Esophagus squamous epithelium (tissue), 5 donors: ENCODE measurements around the gene ZNF556. TPM values are rescaled to one million over a fixed set of nuclear protein-coding genes. Genes with fewer than 3 reads are reported as not detected.

Source experiments
- DNase-seq: peaks from one replicate; lab custom pipeline; 2025; lab: John Stamatoyannopoulos, UW
- H3K27ac ChIP-seq, 4 donors: fragments of 200-600 bp; sonication (generic); one replicate each; pipeline ENCODE4 v1.5.1; 2016 to 2019; ENCODE audit warnings: mild to moderate bottlenecking in 1 of 4
- H3K27me3 ChIP-seq, 4 donors: fragments of 200-600 bp; sonication (generic); 1 replicate in 3 of 4; 2 replicates in 1 of 4; pipeline versions ENCODE4 v1.5.1 to v1.6.0; 2017 to 2021; ENCODE audit warnings: antibody characterized with exemption in 1 of 4
- H3K36me3 ChIP-seq, 3 donors: fragments of 200-600 bp; sonication (generic); one replicate each; pipeline ENCODE4 v1.5.1; 2016 to 2019
- H3K4me1 ChIP-seq, 3 donors: fragments of 200-600 bp; sonication (generic); one replicate each; pipeline ENCODE4 v1.5.1; 2017 to 2019
- H3K4me3 ChIP-seq, 4 donors: fragments of 200-600 bp; sonication (generic); 1 replicate in 3 of 4; 2 replicates in 1 of 4; pipeline ENCODE4 v1.5.1; 2016 to 2019; ENCODE audit warnings: mild to moderate bottlenecking in 2 of 4, moderate library complexity in 1 of 4
- H3K9me3 ChIP-seq, 3 donors: fragments of 200-600 bp; sonication (generic); one replicate each; pipeline ENCODE4 v1.5.1; 2016 to 2019
- CTCF ChIP-seq, 6 experiments: fragments of 450-650 bp in 4 of 6; fragments of 200-600 bp in 2 of 6; sonication (generic) in 2 of 6; IDR thresholded peaks; one replicate each; pipeline ENCODE4 v1.5.1; 2016 to 2019; ENCODE audit warnings: antibody characterized with exemption in 6 of 6, mild to moderate bottlenecking in 4 of 6, moderate library complexity in 4 of 6
- POLR2A ChIP-seq, 4 donors: fragments of 450-650 bp; IDR thresholded peaks; one replicate each; pipeline ENCODE4 v1.6.1; 2017; ENCODE audit warnings: antibody characterized with exemption in 4 of 4, mild to moderate bottlenecking in 4 of 4, moderate library complexity in 3 of 4
- WGBS, 2 donors: methylation state at CpG; one replicate each; pipeline ENCODE4 v1.1.5; 2018; 5-methylcytosine and 5-hydroxymethylcytosine counted together
- intact Hi-C: fragments of 100-400 bp; cut with DNase I; formaldehyde crosslinking; loops from one replicate; pipeline ENCODE4 v1.15.0; 2022
- total RNA-seq, 4 donors: library from RNA; depleted of rRNA; stranded (reverse); fragments of >200 nt; gene quantifications; one replicate each; pipeline ENCODE4 v1.1.0, GENCODE V29; 2016
- donor health status: DM: yes; HTN: yes; CAD: no.

The ZNF556 gene
- total RNA-seq, 4 donors from 2014 or later = 0.79 to 5.8 (median 2.5) TPM

- intact Hi-C loops = no loop called here
- 27 to 33% methylated on average over 5 of the region's 5 CpGs for WGBS, 2 donors
- TF ChIP-seq POLR2A (IDR thresholded peaks at IDR 0.05) (no peak), CTCF (IDR thresholded peaks at IDR 0.05) (peak in 4 of 6 experiments; percentile 8 to 54 (median 26))
- peaks cover 3 to 35% (median 5%) of the 10 kb centered on the region in 3 donors for H3K36me3 ChIP-seq
- H3K27ac ChIP-seq = peak overlapping the region in 3 of 4 donors; percentile 32 to 66 (median 35)
- peaks cover 0 to 8% (median 1%) of the 10 kb centered on the region in 3 donors for H3K9me3 ChIP-seq
- H3K4me3 ChIP-seq = no peak overlapping the region
- H3K4me1 ChIP-seq = peaks cover 0 to 19% (median 4%) of the 10 kb centered on the region in 3 donors
- DNase-seq = no peak
- no peaks in the 10 kb centered on the region for H3K27me3 ChIP-seq
Measured at GRCh38 chr19:2922987-2923386, 55.9 kb downstream of the ZNF556 start.

- H3K4me1 ChIP-seq = peaks cover 0 to 19% (median 4%) of the 10 kb centered on the region in 3 donors
- WGBS, 2 donors = 25 to 29% methylated on average over 4 of the region's 4 CpGs
- H3K27ac ChIP-seq = peak overlapping the region in 3 of 4 donors; percentile 32 to 66 (median 35)
- intact Hi-C loops = no loop called here
- H3K36me3 ChIP-seq = peaks cover 0 to 30% (median 0%) of the 10 kb centered on the region in 3 donors
- H3K9me3 ChIP-seq = peaks cover 0 to 4% (median 0%) of the 10 kb centered on the region in 3 donors
- no peak for TF ChIP-seq POLR2A (IDR thresholded peaks at IDR 0.05)
- no peak for TF ChIP-seq CTCF (IDR thresholded peaks at IDR 0.05)
- DNase-seq = no peak
- no peaks in the 10 kb centered on the region for H3K27me3 ChIP-seq
- no peak overlapping the region for H3K4me3 ChIP-seq
Measured at GRCh38 chr19:2923510-2923909, 56.4 kb downstream of the ZNF556 start.

GRCh38 chr19:2926341-2927031, 59.4 kb downstream of the ZNF556 start:
- TF ChIP-seq CTCF (IDR thresholded peaks at IDR 0.05) (no peak), POLR2A (IDR thresholded peaks at IDR 0.05) (no peak)
- WGBS, 2 donors = 93 to 94% methylated on average over 9 to 12 of the region's 53 CpGs
- Histone ChIP-seq H3K27me3 (no peaks in the 10 kb centered on the region), H3K9me3 (peaks cover 0 to 11% (median 5%) of the 10 kb centered on the region in 3 donors), H3K4me3 (no peak overlapping the region), H3K27ac (no peak overlapping the region), H3K4me1 (peaks cover 0 to 19% (median 4%) of the 10 kb centered on the region in 3 donors), H3K36me3 (peaks cover 0 to 17% (median 0%) of the 10 kb centered on the region in 3 donors)
- no peak for DNase-seq
- intact Hi-C loops = no loop called here

- WGBS, 2 donors = 90 to 94% methylated on average over 9 to 11 of the region's 18 CpGs
- peaks cover 0 to 16% (median 5%) of the 10 kb centered on the region in 3 donors for H3K9me3 ChIP-seq
- no peak for TF ChIP-seq CTCF (IDR thresholded peaks at IDR 0.05)
- no peak for TF ChIP-seq POLR2A (IDR thresholded peaks at IDR 0.05)
- H3K4me1 ChIP-seq = peaks cover 0 to 19% (median 4%) of the 10 kb centered on the region in 3 donors
- H3K4me3 ChIP-seq = no peak overlapping the region
- no peak for DNase-seq
- no peaks in the 10 kb centered on the region for H3K27me3 ChIP-seq
- H3K36me3 ChIP-seq = peaks cover 0 to 20% (median 0%) of the 10 kb centered on the region in 3 donors
- intact Hi-C loops = no loop called here
- no peak overlapping the region for H3K27ac ChIP-seq
Measured at GRCh38 chr19:2927032-2927430, 59.9 kb downstream of the ZNF556 start.

Other genes with a start within 250 kb of the ZNF556 start
- gene GNG7, start 164.6 kb upstream of the ZNF556 start, total RNA-seq = 1 to 10 TPM in 3 of 4 donors, under 1 TPM in 1; 0.57 to 3.8 (median 1.6) TPM
- 1 to 10 TPM in 2 of 4 donors, under 1 TPM in 2; 0.61 to 2.2 (median 1.4) TPM for gene DIRAS1, start 146.0 kb upstream of the ZNF556 start, total RNA-seq
- 10 to 100 TPM; 14.8 to 22.1 (median 20.7) TPM for gene SLC39A3, start 127.3 kb upstream of the ZNF556 start, total RNA-seq
- 10 to 100 TPM; 30.6 to 45.0 (median 42.8) TPM for gene SGTA, start 84.1 kb upstream of the ZNF556 start, total RNA-seq
- 10 to 100 TPM; 57.8 to 88.6 (median 74.7) TPM for gene THOP1, start 81.8 kb upstream of the ZNF556 start, total RNA-seq
- gene ZNF554, start 47.5 kb upstream of the ZNF556 start, total RNA-seq = 1 to 10 TPM in 3 of 4 donors, under 1 TPM in 1; 0.70 to 5.1 (median 4.0) TPM
- gene ZNF555, start 25.9 kb upstream of the ZNF556 start, total RNA-seq = 1 to 10 TPM; 2.0 to 4.4 (median 2.4) TPM
- 10 to 100 TPM in 2 of 4 donors, 1 to 10 TPM in 2; 7.2 to 13.7 (median 9.8) TPM for gene ZNF57, start 33.6 kb downstream of the ZNF556 start, total RNA-seq
- gene ZNF77, start 77.6 kb downstream of the ZNF556 start, total RNA-seq = 1 to 10 TPM; 3.1 to 5.9 (median 4.5) TPM
- gene TLE6, start 110.2 kb downstream of the ZNF556 start, total RNA-seq = 1 to 10 TPM in 2 of 4 donors, under 1 TPM in 1, not detected in 1; 0.59 to 3.3 (median 1.9) TPM
- gene TLE2, start 161.9 kb downstream of the ZNF556 start, total RNA-seq = 10 to 100 TPM in 1 of 4 donors, 1 to 10 TPM in 3; 5.4 to 22.7 (median 7.6) TPM
- gene TLE5, start 195.2 kb downstream of the ZNF556 start, total RNA-seq = 100 to 1,000 TPM; 141 to 433 (median 298) TPM
- gene GNA11, start 227.0 kb downstream of the ZNF556 start, total RNA-seq = 10 to 100 TPM; 21.2 to 39.7 (median 34.0) TPM